Endothelial cell of umbilical vein (primary cell): ENCODE data around the gene LGALS1.

Experiments used
- CTCF ChIP-seq, 2 donors: IDR thresholded peaks; 1 replicate in 1 of 2; 2 replicates in 1 of 2; pipeline ENCODE4 v1.5.1; 2011; ENCODE audit warnings: low read length in 2 of 2, mild to moderate bottlenecking in 2 of 2, moderate library complexity in 2 of 2, control low read depth in 1 of 2, inconsistent platforms in 1 of 2, low read depth in 1 of 2; ENCODE audit not compliant: insufficient read depth in 1 of 2; ENCODE audit errors: extremely low read depth in 1 of 2
- EZH2 ChIP-seq: IDR thresholded peaks from 2 replicates; pipeline ENCODE4 v1.6.1; 2012; ENCODE audit warnings: borderline replicate concordance, low read depth, mild to moderate bottlenecking, moderate library complexity, low read length, inconsistent platforms; ENCODE audit not compliant: severe bottlenecking
- FOS ChIP-seq: IDR thresholded peaks from 2 replicates; pipeline ENCODE4 v1.6.1; 2011; ENCODE audit warnings: mild to moderate bottlenecking, low read length, moderate library complexity, borderline replicate concordance; ENCODE audit not compliant: insufficient read depth
- GATA2 ChIP-seq: IDR thresholded peaks from 2 replicates; pipeline ENCODE4 v1.7.0; 2011; ENCODE audit warnings: low read depth, mild to moderate bottlenecking, moderate library complexity, mixed read lengths, low read length; ENCODE audit not compliant: insufficient read length, insufficient read depth
- JUN ChIP-seq: IDR thresholded peaks from 2 replicates; pipeline ENCODE4 v1.6.1; 2011; ENCODE audit warnings: borderline replicate concordance, low read depth; ENCODE audit not compliant: insufficient read length, insufficient read depth
- POLR2A ChIP-seq: IDR thresholded peaks from 2 replicates; pipeline ENCODE4 v1.6.1; 2012; ENCODE audit warnings: low read depth, mild to moderate bottlenecking, control low read depth, low read length
- POLR2AphosphoS5 ChIP-seq: IDR thresholded peaks from 2 replicates; pipeline ENCODE4 v1.6.1; 2012; ENCODE audit warnings: low read depth, mild to moderate bottlenecking, control low read depth, low read length, moderate library complexity; ENCODE audit not compliant: insufficient read depth

- TF ChIP-seq CTCF (IDR thresholded peaks at IDR 0.05; ENCODE audit: extremely low read depth in 1 of 2, insufficient read depth in 1 of 2, low read depth in 1 of 2, low read length in 2 of 2) (no peak), POLR2AphosphoS5 (no peak), EZH2 (no peak), GATA2 (no peak), FOS (no peak), JUN (no peak), POLR2A (no peak)
Measured at GRCh38 chr22:37675930-37676735, 697 bp downstream of the LGALS1 start.
